H1 (cell line): Measurements from ENCODE around the gene RAB40C. TPM values are rescaled to one million over a fixed set of nuclear protein-coding genes. Genes with fewer than 3 reads are reported as not detected.

ENCODE experiments used
- CREB1 ChIP-seq: IDR thresholded peaks from 2 replicates; pipeline ENCODE4 v1.6.1; 2012; ENCODE audit warnings: inconsistent platforms
- GABPA ChIP-seq: IDR thresholded peaks from 2 replicates; pipeline ENCODE4 v1.6.1; 2011; ENCODE audit warnings: mild to moderate bottlenecking, low read length, moderate library complexity, borderline replicate concordance; ENCODE audit not compliant: insufficient read depth
- POLR2AphosphoS5 ChIP-seq: IDR thresholded peaks from 2 replicates; pipeline ENCODE4 v1.6.1; 2011; ENCODE audit warnings: low read depth, low read length
- SIN3A ChIP-seq, 2 experiments: IDR thresholded peaks in 1 of 2; conservative IDR thresholded peaks in 1 of 2; 2 replicates each; pipeline ENCODE4 v1.6.1; 2011 to 2012; ENCODE audit warnings: low read length in 2 of 2, improper control_type of control experiment in 1 of 2, low read depth in 1 of 2, mild to moderate bottlenecking in 1 of 2
- SP4 ChIP-seq: IDR thresholded peaks from 2 replicates; pipeline ENCODE4 v1.6.1; 2012; ENCODE audit warnings: low read length, inconsistent platforms
- polyA plus RNA-seq, 7 experiments: library from polyadenylated mRNA; depleted of rRNA in 3 of 7; stranded (reverse) in 5 of 7; unstranded in 2 of 7; fragments of >200 nt in 5 of 7; fragments of 200-250 nt in 2 of 7; gene quantifications; 1 replicate in 5 of 7; 2 replicates in 1 of 7; 4 replicates in 1 of 7; pipeline versions ENCODE4 v1.2.1 to v1.2.3, GENCODE V29; 2011 to 2013; ENCODE audit warnings: missing spikeins in 2 of 7, mixed read lengths in 2 of 7
- total RNA-seq: library from RNA; stranded (reverse); fragmentation: NEBNext Ultra II Directional; extraction: Animal tissue kit (Norgen Biotek cat#: 25700); gene quantifications from 2 replicates; pipeline ENCODE4 v1.2.1, GENCODE V29; 2021
- TF ChIP-seq, protein P1 (sequence below): IDR thresholded peaks from 2 replicates; pipeline ENCODE4 v1.6.1; 2012; ENCODE audit warnings: low read length, inconsistent platforms
- TF ChIP-seq, protein P2 (sequence below): fragments of 300-600 bp; sonication (generic); IDR thresholded peaks from 2 replicates; pipeline ENCODE4 v1.7.1; 2012; ENCODE audit warnings: low read length, moderate library complexity, mild to moderate bottlenecking, inconsistent platforms; ENCODE audit not compliant: insufficient replicate concordance

The RAB40C gene
- total and polyA plus RNA-seq, 2 of the 8 experiments (the other 6 are each of a cell fraction or from before 2014, with no cell fraction given) = 13.9 to 15.6 TPM

DNA sequence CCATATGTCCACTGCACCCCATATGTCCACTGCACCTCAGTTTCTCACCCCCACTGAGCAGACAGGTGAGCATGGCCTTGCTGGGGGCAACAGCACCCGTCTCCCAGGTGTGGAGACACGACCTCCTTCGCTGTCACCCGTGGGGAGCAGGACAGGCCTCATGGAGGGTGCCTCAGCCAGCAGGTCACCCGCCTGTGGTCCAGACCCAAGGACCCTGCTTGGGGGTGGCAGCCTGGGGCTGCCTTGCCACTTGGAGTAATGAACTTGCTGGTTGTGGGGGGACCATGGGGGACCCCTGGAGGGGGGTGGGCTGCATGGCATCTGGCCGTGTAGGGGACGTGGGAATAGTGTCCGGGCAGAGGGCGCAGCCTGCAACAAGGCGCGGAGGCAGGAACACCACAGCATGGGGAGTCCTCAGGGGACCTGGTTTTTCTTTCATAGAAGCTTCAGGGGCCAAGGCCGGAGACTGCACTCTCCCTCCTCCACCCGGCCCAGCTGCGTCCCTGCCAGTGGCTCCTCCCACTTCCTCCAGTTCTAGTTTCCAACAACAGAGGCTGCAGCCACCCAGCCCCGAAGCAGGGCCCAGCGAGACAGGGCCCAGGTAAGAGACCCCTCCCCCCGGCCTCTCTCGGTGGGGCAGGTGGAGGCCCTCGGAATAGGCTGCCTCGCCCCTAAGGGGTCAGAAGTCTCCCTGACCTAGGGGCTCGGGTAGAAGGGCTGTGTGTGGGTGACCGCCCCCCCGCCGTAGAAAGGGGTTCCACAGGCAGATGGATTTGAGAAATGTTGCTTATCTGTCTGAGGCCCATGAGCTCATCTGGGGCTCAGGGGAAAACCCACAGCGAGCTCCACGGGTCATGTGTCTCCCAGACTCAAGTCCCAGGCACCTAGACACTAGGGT is 23.1 kb upstream of the RAB40C start, which contains the start of gene NHLRC4 (continued):
- TF ChIP-seq, protein P1, sequence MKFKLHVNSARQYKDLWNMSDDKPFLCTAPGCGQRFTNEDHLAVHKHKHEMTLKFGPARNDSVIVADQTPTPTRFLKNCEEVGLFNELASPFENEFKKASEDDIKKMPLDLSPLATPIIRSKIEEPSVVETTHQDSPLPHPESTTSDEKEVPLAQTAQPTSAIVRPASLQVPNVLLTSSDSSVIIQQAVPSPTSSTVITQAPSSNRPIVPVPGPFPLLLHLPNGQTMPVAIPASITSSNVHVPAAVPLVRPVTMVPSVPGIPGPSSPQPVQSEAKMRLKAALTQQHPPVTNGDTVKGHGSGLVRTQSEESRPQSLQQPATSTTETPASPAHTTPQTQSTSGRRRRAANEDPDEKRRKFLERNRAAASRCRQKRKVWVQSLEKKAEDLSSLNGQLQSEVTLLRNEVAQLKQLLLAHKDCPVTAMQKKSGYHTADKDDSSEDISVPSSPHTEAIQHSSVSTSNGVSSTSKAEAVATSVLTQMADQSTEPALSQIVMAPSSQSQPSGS = no peak
- TF ChIP-seq, protein P2, sequence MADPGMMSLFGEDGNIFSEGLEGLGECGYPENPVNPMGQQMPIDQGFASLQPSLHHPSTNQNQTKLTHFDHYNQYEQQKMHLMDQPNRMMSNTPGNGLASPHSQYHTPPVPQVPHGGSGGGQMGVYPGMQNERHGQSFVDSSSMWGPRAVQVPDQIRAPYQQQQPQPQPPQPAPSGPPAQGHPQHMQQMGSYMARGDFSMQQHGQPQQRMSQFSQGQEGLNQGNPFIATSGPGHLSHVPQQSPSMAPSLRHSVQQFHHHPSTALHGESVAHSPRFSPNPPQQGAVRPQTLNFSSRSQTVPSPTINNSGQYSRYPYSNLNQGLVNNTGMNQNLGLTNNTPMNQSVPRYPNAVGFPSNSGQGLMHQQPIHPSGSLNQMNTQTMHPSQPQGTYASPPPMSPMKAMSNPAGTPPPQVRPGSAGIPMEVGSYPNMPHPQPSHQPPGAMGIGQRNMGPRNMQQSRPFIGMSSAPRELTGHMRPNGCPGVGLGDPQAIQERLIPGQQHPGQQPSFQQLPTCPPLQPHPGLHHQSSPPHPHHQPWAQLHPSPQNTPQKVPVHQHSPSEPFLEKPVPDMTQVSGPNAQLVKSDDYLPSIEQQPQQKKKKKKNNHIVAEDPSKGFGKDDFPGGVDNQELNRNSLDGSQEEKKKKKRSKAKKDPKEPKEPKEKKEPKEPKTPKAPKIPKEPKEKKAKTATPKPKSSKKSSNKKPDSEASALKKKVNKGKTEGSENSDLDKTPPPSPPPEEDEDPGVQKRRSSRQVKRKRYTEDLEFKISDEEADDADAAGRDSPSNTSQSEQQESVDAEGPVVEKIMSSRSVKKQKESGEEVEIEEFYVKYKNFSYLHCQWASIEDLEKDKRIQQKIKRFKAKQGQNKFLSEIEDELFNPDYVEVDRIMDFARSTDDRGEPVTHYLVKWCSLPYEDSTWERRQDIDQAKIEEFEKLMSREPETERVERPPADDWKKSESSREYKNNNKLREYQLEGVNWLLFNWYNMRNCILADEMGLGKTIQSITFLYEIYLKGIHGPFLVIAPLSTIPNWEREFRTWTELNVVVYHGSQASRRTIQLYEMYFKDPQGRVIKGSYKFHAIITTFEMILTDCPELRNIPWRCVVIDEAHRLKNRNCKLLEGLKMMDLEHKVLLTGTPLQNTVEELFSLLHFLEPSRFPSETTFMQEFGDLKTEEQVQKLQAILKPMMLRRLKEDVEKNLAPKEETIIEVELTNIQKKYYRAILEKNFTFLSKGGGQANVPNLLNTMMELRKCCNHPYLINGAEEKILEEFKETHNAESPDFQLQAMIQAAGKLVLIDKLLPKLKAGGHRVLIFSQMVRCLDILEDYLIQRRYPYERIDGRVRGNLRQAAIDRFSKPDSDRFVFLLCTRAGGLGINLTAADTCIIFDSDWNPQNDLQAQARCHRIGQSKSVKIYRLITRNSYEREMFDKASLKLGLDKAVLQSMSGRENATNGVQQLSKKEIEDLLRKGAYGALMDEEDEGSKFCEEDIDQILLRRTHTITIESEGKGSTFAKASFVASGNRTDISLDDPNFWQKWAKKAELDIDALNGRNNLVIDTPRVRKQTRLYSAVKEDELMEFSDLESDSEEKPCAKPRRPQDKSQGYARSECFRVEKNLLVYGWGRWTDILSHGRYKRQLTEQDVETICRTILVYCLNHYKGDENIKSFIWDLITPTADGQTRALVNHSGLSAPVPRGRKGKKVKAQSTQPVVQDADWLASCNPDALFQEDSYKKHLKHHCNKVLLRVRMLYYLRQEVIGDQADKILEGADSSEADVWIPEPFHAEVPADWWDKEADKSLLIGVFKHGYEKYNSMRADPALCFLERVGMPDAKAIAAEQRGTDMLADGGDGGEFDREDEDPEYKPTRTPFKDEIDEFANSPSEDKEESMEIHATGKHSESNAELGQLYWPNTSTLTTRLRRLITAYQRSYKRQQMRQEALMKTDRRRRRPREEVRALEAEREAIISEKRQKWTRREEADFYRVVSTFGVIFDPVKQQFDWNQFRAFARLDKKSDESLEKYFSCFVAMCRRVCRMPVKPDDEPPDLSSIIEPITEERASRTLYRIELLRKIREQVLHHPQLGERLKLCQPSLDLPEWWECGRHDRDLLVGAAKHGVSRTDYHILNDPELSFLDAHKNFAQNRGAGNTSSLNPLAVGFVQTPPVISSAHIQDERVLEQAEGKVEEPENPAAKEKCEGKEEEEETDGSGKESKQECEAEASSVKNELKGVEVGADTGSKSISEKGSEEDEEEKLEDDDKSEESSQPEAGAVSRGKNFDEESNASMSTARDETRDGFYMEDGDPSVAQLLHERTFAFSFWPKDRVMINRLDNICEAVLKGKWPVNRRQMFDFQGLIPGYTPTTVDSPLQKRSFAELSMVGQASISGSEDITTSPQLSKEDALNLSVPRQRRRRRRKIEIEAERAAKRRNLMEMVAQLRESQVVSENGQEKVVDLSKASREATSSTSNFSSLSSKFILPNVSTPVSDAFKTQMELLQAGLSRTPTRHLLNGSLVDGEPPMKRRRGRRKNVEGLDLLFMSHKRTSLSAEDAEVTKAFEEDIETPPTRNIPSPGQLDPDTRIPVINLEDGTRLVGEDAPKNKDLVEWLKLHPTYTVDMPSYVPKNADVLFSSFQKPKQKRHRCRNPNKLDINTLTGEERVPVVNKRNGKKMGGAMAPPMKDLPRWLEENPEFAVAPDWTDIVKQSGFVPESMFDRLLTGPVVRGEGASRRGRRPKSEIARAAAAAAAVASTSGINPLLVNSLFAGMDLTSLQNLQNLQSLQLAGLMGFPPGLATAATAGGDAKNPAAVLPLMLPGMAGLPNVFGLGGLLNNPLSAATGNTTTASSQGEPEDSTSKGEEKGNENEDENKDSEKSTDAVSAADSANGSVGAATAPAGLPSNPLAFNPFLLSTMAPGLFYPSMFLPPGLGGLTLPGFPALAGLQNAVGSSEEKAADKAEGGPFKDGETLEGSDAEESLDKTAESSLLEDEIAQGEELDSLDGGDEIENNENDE = no peak
- TF ChIP-seq CREB1 (no peak), SIN3A (conservative IDR thresholded peaks at IDR 0.05 in 1 of 2, IDR thresholded peaks at IDR 0.05 in 1 of 2; ENCODE audit: low read depth in 1 of 2, low read length in 2 of 2) (no peak), SP4 (no peak), GABPA (no peak), POLR2AphosphoS5 (no peak)
- TF ChIP-seq, all 59 proteins: peak for 0
